AG04449 (cell line): ENCODE measurements around the gene AP2M1.

ENCODE experiments used
- CTCF ChIA-PET: fragments of 350-600 bp; formaldehyde crosslinking; extraction: SDS; loops from one replicate; lab custom pipeline; 2021; ENCODE audit warnings: antibody characterized with exemption; lab: Yijun Ruan, JAX
- POLR2A ChIA-PET: fragments of 400-600, 350-600 bp; formaldehyde crosslinking; extraction: SDS; loops from one replicate; lab custom pipeline; 2020; ENCODE audit warnings: antibody characterized with exemption, inconsistent platforms; lab: Yijun Ruan, JAX
- DNase-seq: peaks from one replicate; pipeline ENCODE4 v3.0.0-alpha.2; 2010; ENCODE audit warnings: low read depth, low spot score
- H3K4me3 ChIP-seq: 2 replicates; pipeline ENCODE4 v1.5.1; 2011; ENCODE audit warnings: low read depth, mild to moderate bottlenecking, control low read depth, low read length
- TF ChIP-seq, protein P1 (sequence below): IDR thresholded peaks from one replicate; pipeline ENCODE4 v1.5.1; 2011; ENCODE audit warnings: mild to moderate bottlenecking, moderate library complexity, low read length, control low read depth, inconsistent platforms; ENCODE audit not compliant: insufficient read depth; ENCODE audit errors: missing control alignments

Gene AP2M1

DNA sequence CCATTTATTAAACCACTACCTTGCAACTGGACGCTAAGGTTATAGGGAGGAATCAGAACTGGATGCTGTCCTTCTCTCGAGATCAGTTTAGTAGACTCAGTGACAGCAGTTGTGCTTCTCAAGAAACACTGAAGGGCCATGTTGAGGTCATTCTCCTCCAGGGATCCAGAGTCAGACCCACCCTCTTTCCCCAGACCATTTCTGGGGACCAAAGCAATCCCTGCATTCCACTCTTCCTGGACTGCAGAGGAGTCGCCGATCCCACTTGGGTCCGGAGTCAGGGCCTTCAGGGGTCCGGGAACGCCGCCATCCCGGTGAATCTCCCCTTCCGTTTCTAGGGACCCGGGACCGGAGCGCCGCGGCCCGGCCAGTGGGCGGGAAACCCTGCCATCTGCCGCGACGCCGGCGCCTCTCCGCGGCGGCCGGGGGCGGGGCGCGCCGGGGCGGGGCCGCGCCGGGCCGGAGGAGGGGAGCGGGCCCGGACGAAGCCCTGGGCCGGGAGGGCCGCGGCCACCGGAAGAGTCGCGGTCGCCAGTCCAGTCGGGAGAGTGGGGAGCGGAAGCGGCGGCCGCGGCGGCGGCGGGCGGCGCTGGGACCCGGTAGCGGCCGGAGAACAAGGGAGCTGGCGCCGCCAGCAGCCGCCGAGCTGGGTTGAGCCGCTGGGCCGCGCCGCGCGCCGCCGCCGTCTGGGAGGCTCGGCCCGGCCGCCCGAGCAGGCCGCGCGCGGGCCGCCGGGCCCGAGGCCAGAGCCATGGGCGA lies 19.6 kb upstream of the AP2M1 start, which contains the start of gene DVL3:
TSS of gene DVL3 (plus strand) at position 493 of the 759 bp plus-strand sequence. CDS start at position 752, 259 bp downstream.
- POLR2A ChIA-PET = interaction anchor here (0.6 to 2.4 kb wide), 7 partner anchors 11 to 31 kb away, joined by 3 to 11 read pairs (median 5); partner anchors contain the start of genes ABCF3 and EIF2B5
- TF ChIP-seq, protein P1, sequence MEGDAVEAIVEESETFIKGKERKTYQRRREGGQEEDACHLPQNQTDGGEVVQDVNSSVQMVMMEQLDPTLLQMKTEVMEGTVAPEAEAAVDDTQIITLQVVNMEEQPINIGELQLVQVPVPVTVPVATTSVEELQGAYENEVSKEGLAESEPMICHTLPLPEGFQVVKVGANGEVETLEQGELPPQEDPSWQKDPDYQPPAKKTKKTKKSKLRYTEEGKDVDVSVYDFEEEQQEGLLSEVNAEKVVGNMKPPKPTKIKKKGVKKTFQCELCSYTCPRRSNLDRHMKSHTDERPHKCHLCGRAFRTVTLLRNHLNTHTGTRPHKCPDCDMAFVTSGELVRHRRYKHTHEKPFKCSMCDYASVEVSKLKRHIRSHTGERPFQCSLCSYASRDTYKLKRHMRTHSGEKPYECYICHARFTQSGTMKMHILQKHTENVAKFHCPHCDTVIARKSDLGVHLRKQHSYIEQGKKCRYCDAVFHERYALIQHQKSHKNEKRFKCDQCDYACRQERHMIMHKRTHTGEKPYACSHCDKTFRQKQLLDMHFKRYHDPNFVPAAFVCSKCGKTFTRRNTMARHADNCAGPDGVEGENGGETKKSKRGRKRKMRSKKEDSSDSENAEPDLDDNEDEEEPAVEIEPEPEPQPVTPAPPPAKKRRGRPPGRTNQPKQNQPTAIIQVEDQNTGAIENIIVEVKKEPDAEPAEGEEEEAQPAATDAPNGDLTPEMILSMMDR = no peak
- CTCF ChIA-PET = interaction anchor here (1.2 kb wide), 1 partner anchor 10 kb away, joined by 3 read pairs; no protein-coding TSS in a partner anchor
- peak within 1 kb of the TSS; percentile 94 for H3K4me3 ChIP-seq
- no peak for DNase-seq

- DNase-seq = no peak
- H3K4me3 ChIP-seq = peak overlapping the region; percentile 94
- TF ChIP-seq, protein P1 = no peak
- CTCF ChIA-PET = interaction anchor here (1.2 to 2.2 kb wide), 2 partner anchors 11 to 25 kb away, joined by 3 to 8 read pairs; no protein-coding TSS in a partner anchor
- POLR2A ChIA-PET = interaction anchor here (0.6 to 2.4 kb wide), 9 partner anchors 12 to 37 kb away, joined by 3 to 11 read pairs (median 4); partner anchors contain the start of genes ABCF3 and EIF2B5
These were observed 18.8 kb upstream of the AP2M1 start for GRCh38 chr3:184155644-184156521.

GRCh38 chr3:184156522-184156955 lies 18.1 kb upstream of the AP2M1 start:
- no peak for DNase-seq
- TF ChIP-seq, protein P1 = no peak
- H3K4me3 ChIP-seq = peak overlapping the region; percentile 94
- CTCF ChIA-PET = interaction anchor here (2.1 to 2.2 kb wide), 2 partner anchors 24 to 94 kb away, joined by 8 to 9 read pairs; partner anchors contain the start of gene EEF1AKMT4
- POLR2A ChIA-PET = interaction anchor here (1.0 to 2.4 kb wide), 6 partner anchors 12 to 36 kb away, joined by 3 to 11 read pairs (median 4); partner anchors contain the start of genes ABCF3 and EIF2B5

- ChIA-PET POLR2A (interaction anchor here (1.0 to 2.4 kb wide), 4 partner anchors 12 to 35 kb away, joined by 3 to 11 read pairs (median 4); partner anchors contain the start of gene ABCF3), CTCF (interaction anchor here (1.1 to 2.2 kb wide), 4 partner anchors 12 to 261 kb away, joined by 3 to 9 read pairs (median 6); partner anchors contain the start of gene EEF1AKMT4)
- no peak for DNase-seq
- H3K4me3 ChIP-seq = peak overlapping the region; percentile 94
- TF ChIP-seq, protein P1 = no peak
These were observed 17.4 kb upstream of the AP2M1 start for GRCh38 chr3:184157206-184157605.

GRCh38 chr3:184158404-184158803 lies 16.3 kb upstream of the AP2M1 start:
- H3K4me3 ChIP-seq = no peak overlapping the region
- CTCF ChIA-PET = interaction anchor here (1.1 to 2.1 kb wide), 4 partner anchors 13 to 263 kb away, joined by 3 to 9 read pairs (median 4); partner anchors contain the start of gene EEF1AKMT4
- POLR2A ChIA-PET = interaction anchor here (0.9 kb wide), 1 partner anchor 12 kb away, joined by 3 read pairs; no protein-coding TSS in a partner anchor
- TF ChIP-seq, protein P1 = no peak
- DNase-seq = no peak
